HG02588 (cell line): ENCODE measurements around the gene GSX1.

Source experiments
- ATAC-seq: cut with Tn5 transposase; IDR thresholded peaks from one replicate; pipeline ENCODE4 v1.9.1; 2021; ENCODE audit warnings: mild to moderate bottlenecking, moderate library complexity; ENCODE audit not compliant: unreplicated experiment

Gene GSX1

GRCh38 chr13:27826379-27827353 lies 34.4 kb downstream of the GSX1 start:
- no peak for ATAC-seq

- no peak for ATAC-seq
These were observed 35.4 kb downstream of the GSX1 start for GRCh38 chr13:27827646-27828045.

GRCh38 chr13:27830010-27830409 lies 37.7 kb downstream of the GSX1 start:
- ATAC-seq, result no peak

- ATAC-seq, result no peak
These were observed 40.9 kb downstream of the GSX1 start for GRCh38 chr13:27833206-27833605.

- no peak for ATAC-seq
These were observed 41.8 kb downstream of the GSX1 start for GRCh38 chr13:27834095-27834494.

GRCh38 chr13:27835799-27836198 lies 43.5 kb downstream of the GSX1 start:
- no peak for ATAC-seq

GRCh38 chr13:27839809-27840467 lies 47.7 kb downstream of the GSX1 start:
- no peak for ATAC-seq

- ATAC-seq, result no peak
These were observed 50.3 kb downstream of the GSX1 start for GRCh38 chr13:27842571-27842970.
